Activated CD8-positive, alpha-beta T cell treated with anti-CD3 and anti-CD28 coated beads, Interleukin-2, amount 10 ng/mL, durations not matched to agents 7 days and 5 days (primary cell): ENCODE data around the gene ARHGEF12. TPM values are rescaled to one million over a fixed set of nuclear protein-coding genes. Genes with fewer than 3 reads are reported as not detected.
A peak's percentile ranks its signal among the peaks of the same experiment; 100 is the strongest.

Experiments used
- ATAC-seq: fragments of 150-1000 bp; cut with Tn5 transposase; one replicate; pipeline ENCODE4 v1.10.0; 2021; ENCODE audit warnings: moderate library complexity
- CTCF ChIA-PET: fragments of 350-600 bp; sonication (Branson Sonifier 250); formaldehyde crosslinking; loops from one replicate; lab custom pipeline; 2021; ENCODE audit warnings: antibody characterized with exemption; lab: Charles Lee
- POLR2A ChIA-PET: fragments of 350-600 bp; sonication (Branson Sonifier 250); formaldehyde crosslinking; loops from one replicate; lab custom pipeline; 2021; ENCODE audit warnings: antibody characterized with exemption; lab: Charles Lee
- DNase-seq: peaks from one replicate; pipeline ENCODE4 v3.0.0-alpha.2; 2020
- H3K27ac Mint-ChIP-seq: one replicate; pipeline ENCODE4 v1.8.0; 2021; ENCODE audit warnings: mild to moderate bottlenecking, mixed read lengths
- H3K27me3 Mint-ChIP-seq: one replicate; pipeline ENCODE4 v1.8.0; 2021; ENCODE audit warnings: low read depth, mixed read lengths
- H3K36me3 Mint-ChIP-seq: one replicate; pipeline ENCODE4 v1.8.0; 2021; ENCODE audit warnings: low read depth, mixed read lengths
- H3K4me1 Mint-ChIP-seq: one replicate; pipeline ENCODE4 v1.8.0; 2021; ENCODE audit warnings: low read depth, mixed read lengths
- H3K4me3 Mint-ChIP-seq: one replicate; pipeline ENCODE4 v1.8.0; 2021; ENCODE audit warnings: mild to moderate bottlenecking, mixed read lengths
- H3K9me3 Mint-ChIP-seq: one replicate; pipeline ENCODE4 v1.8.0; 2022; ENCODE audit warnings: mixed read lengths; ENCODE audit not compliant: insufficient read depth
- total RNA-seq, 2 experiments: library from RNA; stranded (reverse); gene quantifications; one replicate each; pipeline ENCODE4 v1.2.3, GENCODE V29; 2021

ARHGEF12 gene
- total RNA-seq, 2 experiments from 2014 or later = 9.6 to 10.0 TPM

GRCh38 chr11:120303004-120303637, 33.1 kb upstream of the ARHGEF12 start:
- DNase-seq = peak; percentile 84
- POLR2A ChIA-PET = interaction anchor here (1.2 kb wide), 1 partner anchor 79 kb away, joined by 3 read pairs; no protein-coding TSS in a partner anchor
- CTCF ChIA-PET = interaction anchor here (0.6 to 10.7 kb wide), 38 partner anchors 10 to 772 kb away, joined by 3 to 344 read pairs (median 4); partner anchors contain the start of genes POU2F3 and TLCD5

GRCh38 chr11:120304526-120304925, 31.7 kb upstream of the ARHGEF12 start:
- Mint-ChIP-seq H3K4me1 (no peaks in the 10 kb centered on the region), H3K4me3 (no peak overlapping the region), H3K36me3 (no peaks in the 10 kb centered on the region), H3K27me3 (peaks cover 22% of the 10 kb centered on the region), H3K9me3 (no peaks in the 10 kb centered on the region), H3K27ac (no peak overlapping the region)
- no peak for DNase-seq
- CTCF ChIA-PET = interaction anchor here (0.9 to 10.7 kb wide), 11 partner anchors 31 to 142 kb away, joined by 3 to 344 read pairs (median 8); partner anchors contain the start of gene POU2F3
- ATAC-seq = no peak
- POLR2A ChIA-PET = no interaction called here

More at GRCh38 chr11:120303004-120303637, 33.1 kb upstream of the ARHGEF12 start:
- Mint-ChIP-seq H3K36me3 (no peaks in the 10 kb centered on the region), H3K4me3 (no peak overlapping the region), H3K4me1 (no peaks in the 10 kb centered on the region), H3K9me3 (no peaks in the 10 kb centered on the region), H3K27ac (no peak overlapping the region), H3K27me3 (peaks cover 28% of the 10 kb centered on the region)
- peak; percentile 91 for ATAC-seq

- Mint-ChIP-seq H3K36me3 (no peaks in the 10 kb centered on the region), H3K9me3 (no peaks in the 10 kb centered on the region), H3K4me1 (no peaks in the 10 kb centered on the region), H3K4me3 (no peak overlapping the region), H3K27ac (no peak overlapping the region), H3K27me3 (peaks cover 22% of the 10 kb centered on the region)
- ATAC-seq = no peak
- no peak for DNase-seq
- ChIA-PET CTCF (interaction anchor here (3.6 to 10.7 kb wide), 2 partner anchors 72 to 135 kb away, joined by 30 to 344 read pairs; partner anchors contain the start of gene POU2F3), POLR2A (no interaction called here)
Measured at GRCh38 chr11:120305286-120305685, 30.9 kb upstream of the ARHGEF12 start.

- no peak for ATAC-seq
- H3K4me1 Mint-ChIP-seq = no peaks in the 10 kb centered on the region
- no peak for DNase-seq
- H3K27me3 Mint-ChIP-seq = peaks cover 15% of the 10 kb centered on the region
- CTCF ChIA-PET = interaction anchor here (10.7 kb wide), 1 partner anchor 73 kb away, joined by 344 read pairs; the partner anchor contains the start of gene POU2F3
- no peaks in the 10 kb centered on the region for H3K36me3 Mint-ChIP-seq
- POLR2A ChIA-PET = no interaction called here
- no peak overlapping the region for H3K4me3 Mint-ChIP-seq
- no peak overlapping the region for H3K27ac Mint-ChIP-seq
- no peaks in the 10 kb centered on the region for H3K9me3 Mint-ChIP-seq
Measured at GRCh38 chr11:120306519-120307242, 29.5 kb upstream of the ARHGEF12 start.

- DNase-seq (no peak), ATAC-seq (no peak)
- H3K4me1 Mint-ChIP-seq = no peaks in the 10 kb centered on the region
- POLR2A ChIA-PET = no interaction called here
- no peaks in the 10 kb centered on the region for H3K9me3 Mint-ChIP-seq
- no peaks in the 10 kb centered on the region for H3K36me3 Mint-ChIP-seq
- peaks cover 13% of the 10 kb centered on the region for H3K27me3 Mint-ChIP-seq
- CTCF ChIA-PET = interaction anchor here (0.8 kb wide), 1 partner anchor 72 kb away, joined by 6 read pairs; no protein-coding TSS in a partner anchor
- no peak overlapping the region for H3K4me3 Mint-ChIP-seq
- H3K27ac Mint-ChIP-seq = no peak overlapping the region
Measured at GRCh38 chr11:120307476-120307875, 28.7 kb upstream of the ARHGEF12 start.

- H3K36me3 Mint-ChIP-seq = no peaks in the 10 kb centered on the region
- no peaks in the 10 kb centered on the region for H3K4me1 Mint-ChIP-seq
- H3K9me3 Mint-ChIP-seq = no peaks in the 10 kb centered on the region
- no peak overlapping the region for H3K27ac Mint-ChIP-seq
- H3K27me3 Mint-ChIP-seq = peaks cover 18% of the 10 kb centered on the region
- ChIA-PET POLR2A (no interaction called here), CTCF (interaction anchor here (0.8 to 1.0 kb wide), 2 partner anchors 18 to 73 kb away, joined by 3 to 6 read pairs; no protein-coding TSS in a partner anchor)
- H3K4me3 Mint-ChIP-seq = no peak overlapping the region
- DNase-seq = no peak
- ATAC-seq = no peak
Measured at GRCh38 chr11:120308081-120308480, 28.1 kb upstream of the ARHGEF12 start.

GRCh38 chr11:120310870-120311269, 25.3 kb upstream of the ARHGEF12 start:
- H3K4me1 Mint-ChIP-seq = no peaks in the 10 kb centered on the region
- DNase-seq = no peak
- ATAC-seq = no peak
- no peaks in the 10 kb centered on the region for H3K36me3 Mint-ChIP-seq
- no peak overlapping the region for H3K4me3 Mint-ChIP-seq
- H3K27me3 Mint-ChIP-seq = peaks cover 11% of the 10 kb centered on the region
- no peaks in the 10 kb centered on the region for H3K9me3 Mint-ChIP-seq
- POLR2A ChIA-PET = interaction anchor here (1.1 kb wide), 1 partner anchor 714 kb away, joined by 3 read pairs; no protein-coding TSS in a partner anchor
- CTCF ChIA-PET = no interaction called here
- H3K27ac Mint-ChIP-seq = no peak overlapping the region

GRCh38 chr11:120314861-120315260, 21.4 kb upstream of the ARHGEF12 start:
- no peaks in the 10 kb centered on the region for H3K4me1 Mint-ChIP-seq
- CTCF ChIA-PET = interaction anchor here (2.2 kb wide), 1 partner anchor 12 kb away, joined by 9 read pairs; no protein-coding TSS in a partner anchor
- no peak for ATAC-seq
- no peak for DNase-seq
- H3K4me3 Mint-ChIP-seq = no peak overlapping the region
- H3K27ac Mint-ChIP-seq = no peak overlapping the region
- peaks cover 27% of the 10 kb centered on the region for H3K27me3 Mint-ChIP-seq
- no peaks in the 10 kb centered on the region for H3K9me3 Mint-ChIP-seq
- H3K36me3 Mint-ChIP-seq = no peaks in the 10 kb centered on the region
- POLR2A ChIA-PET = no interaction called here

GRCh38 chr11:120316880-120317688, 19.1 kb upstream of the ARHGEF12 start:
- POLR2A ChIA-PET = no interaction called here
- ATAC-seq (no peak), DNase-seq (no peak)
- Mint-ChIP-seq H3K36me3 (no peaks in the 10 kb centered on the region), H3K4me1 (no peaks in the 10 kb centered on the region), H3K9me3 (no peaks in the 10 kb centered on the region), H3K27ac (no peak overlapping the region), H3K27me3 (peaks cover 36% of the 10 kb centered on the region), H3K4me3 (no peak overlapping the region)
- CTCF ChIA-PET = interaction anchor here (1.3 to 1.6 kb wide), 2 partner anchors 14 to 17 kb away, joined by 3 to 10 read pairs; no protein-coding TSS in a partner anchor

GRCh38 chr11:120317689-120318480, 18.3 kb upstream of the ARHGEF12 start:
- H3K4me1 Mint-ChIP-seq = no peaks in the 10 kb centered on the region
- DNase-seq = no peak
- peaks cover 36% of the 10 kb centered on the region for H3K27me3 Mint-ChIP-seq
- H3K36me3 Mint-ChIP-seq = no peaks in the 10 kb centered on the region
- POLR2A ChIA-PET = no interaction called here
- no peaks in the 10 kb centered on the region for H3K9me3 Mint-ChIP-seq
- ATAC-seq = no peak
- H3K27ac Mint-ChIP-seq = no peak overlapping the region
- CTCF ChIA-PET = interaction anchor here (1.2 to 1.6 kb wide), 3 partner anchors 8 to 18 kb away, joined by 3 to 10 read pairs (median 5); no protein-coding TSS in a partner anchor
- H3K4me3 Mint-ChIP-seq = no peak overlapping the region
